GM18517 (cell line): ENCODE results near the gene NOL7.

Source experiments
- ATAC-seq: cut with Tn5 transposase; IDR thresholded peaks from one replicate; pipeline ENCODE4 v1.9.1; 2021; ENCODE audit warnings: mild to moderate bottlenecking, moderate library complexity; ENCODE audit not compliant: unreplicated experiment

Gene NOL7

DNA sequence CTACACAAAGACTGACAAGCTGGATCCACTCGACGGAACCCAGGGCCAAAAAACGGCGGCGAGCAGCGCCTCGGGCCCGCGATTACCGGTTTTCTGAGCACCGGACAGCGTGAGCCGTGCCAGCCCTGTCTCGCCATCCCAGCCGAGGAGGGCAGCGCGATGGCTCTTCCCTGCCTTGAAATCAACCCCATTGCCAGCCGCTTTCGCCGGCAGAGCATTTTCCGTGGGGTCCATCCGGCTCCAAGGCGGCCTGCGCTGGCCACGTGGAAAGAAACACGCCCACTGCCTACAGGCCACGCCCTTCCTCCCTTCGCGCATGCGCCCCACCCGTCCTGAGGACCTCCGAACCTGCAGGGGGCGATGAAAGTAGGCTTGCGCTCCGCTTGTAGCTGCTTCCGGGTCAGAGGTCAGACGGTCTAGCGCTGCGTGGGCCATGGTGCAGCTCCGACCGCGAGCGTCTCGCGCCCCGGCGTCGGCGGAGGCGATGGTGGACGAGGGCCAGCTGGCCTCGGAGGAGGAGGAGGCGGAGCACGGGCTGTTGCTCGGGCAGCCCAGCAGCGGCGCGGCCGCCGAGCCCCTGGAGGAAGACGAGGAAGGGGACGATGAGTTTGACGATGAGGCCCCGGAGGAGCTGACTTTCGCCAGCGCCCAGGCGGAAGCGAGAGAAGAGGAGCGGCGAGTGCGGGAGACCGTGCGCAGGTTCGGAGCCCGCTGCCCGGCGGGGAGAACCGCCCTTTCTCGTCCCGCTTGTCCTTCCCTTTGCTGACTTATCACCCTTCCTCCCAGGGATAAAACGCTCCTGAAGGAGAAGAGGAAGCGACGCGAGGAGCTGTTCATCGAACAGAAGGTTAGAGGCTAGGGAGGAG lies at the start of gene NOL7:
TSS of gene NOL7 (plus strand) at position 410 of the 866 bp plus-strand sequence. CDS start at position 434, 24 bp downstream.
- ATAC-seq = peak; percentile 89

DNA sequence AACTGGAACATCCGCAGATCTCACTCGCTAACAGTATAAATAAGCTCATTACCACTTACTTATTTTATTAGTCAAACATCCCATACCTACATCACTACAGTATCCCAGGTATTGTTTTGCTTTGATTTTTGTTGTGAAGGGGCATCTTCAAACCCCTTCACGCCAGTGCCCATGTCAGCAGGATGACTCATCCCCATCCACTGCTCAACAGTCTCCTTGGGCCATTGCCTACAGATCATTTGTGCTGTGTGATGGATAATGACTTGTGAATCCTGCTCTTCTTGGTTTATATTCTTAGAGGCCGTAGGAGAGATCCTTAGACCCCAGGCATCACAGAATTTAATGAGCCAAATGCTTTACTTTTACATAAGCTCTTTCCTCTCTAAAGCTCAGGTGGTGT lies 49.2 kb upstream of the NOL7 start:
- no peak for ATAC-seq

DNA sequence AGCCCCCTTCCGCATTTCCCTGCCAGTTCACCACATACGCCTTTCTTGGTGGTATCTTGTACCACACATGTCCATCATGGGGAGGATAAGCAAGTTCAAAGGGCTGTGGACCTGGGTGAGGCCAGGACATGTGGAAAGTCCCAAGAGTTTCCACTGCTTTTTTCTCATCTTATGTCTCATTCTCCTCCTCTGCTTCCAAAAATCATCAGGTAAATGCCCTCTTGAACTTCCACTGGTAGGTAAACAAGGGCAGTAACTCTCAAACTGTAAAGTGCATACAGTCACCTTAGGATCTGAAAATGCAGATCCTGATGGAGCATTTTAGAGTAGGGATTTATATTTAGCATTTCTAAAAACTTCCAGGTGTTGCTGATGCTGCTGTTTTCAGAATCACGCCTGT lies 48.6 kb upstream of the NOL7 start:
- no peak for ATAC-seq

DNA sequence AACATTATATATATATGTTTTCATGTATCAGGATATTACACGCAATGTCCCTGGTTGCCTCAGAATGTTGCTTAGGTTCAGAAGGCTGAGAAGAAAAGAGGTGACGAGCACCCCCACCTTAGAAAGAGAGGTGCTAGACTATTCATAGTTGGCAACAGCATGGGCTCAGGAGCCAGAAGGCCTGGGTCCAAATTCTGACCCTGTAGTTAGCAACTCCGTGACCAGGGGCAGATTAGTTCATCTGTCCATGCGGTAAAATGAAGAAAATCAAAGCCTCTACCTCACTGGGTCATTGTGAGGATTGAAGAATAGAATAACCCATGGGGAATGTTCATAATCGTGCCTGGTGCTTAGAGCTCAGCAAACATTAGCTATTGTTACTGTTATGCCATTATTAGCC lies 46.2 kb upstream of the NOL7 start:
- ATAC-seq = no peak

DNA sequence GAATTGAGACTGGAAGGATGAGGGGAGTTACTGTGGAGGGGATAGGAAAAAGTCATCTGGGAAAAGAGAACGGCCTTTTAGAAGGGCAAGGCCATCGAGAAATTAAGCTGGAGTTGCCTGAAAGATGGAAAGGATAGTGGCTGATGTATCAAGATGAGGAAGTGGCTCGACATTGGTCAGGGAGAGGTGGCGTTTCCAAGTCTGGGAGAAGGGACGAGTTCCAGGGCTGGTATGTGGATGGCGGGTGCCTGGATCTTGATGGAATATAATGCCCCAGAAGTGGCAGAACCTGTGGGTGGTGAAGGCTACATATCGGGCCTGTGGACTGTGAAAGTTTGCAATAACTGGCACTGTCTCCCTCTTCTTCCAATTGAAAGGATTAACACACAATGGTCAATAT lies 42.9 kb upstream of the NOL7 start:
- ATAC-seq = no peak

DNA sequence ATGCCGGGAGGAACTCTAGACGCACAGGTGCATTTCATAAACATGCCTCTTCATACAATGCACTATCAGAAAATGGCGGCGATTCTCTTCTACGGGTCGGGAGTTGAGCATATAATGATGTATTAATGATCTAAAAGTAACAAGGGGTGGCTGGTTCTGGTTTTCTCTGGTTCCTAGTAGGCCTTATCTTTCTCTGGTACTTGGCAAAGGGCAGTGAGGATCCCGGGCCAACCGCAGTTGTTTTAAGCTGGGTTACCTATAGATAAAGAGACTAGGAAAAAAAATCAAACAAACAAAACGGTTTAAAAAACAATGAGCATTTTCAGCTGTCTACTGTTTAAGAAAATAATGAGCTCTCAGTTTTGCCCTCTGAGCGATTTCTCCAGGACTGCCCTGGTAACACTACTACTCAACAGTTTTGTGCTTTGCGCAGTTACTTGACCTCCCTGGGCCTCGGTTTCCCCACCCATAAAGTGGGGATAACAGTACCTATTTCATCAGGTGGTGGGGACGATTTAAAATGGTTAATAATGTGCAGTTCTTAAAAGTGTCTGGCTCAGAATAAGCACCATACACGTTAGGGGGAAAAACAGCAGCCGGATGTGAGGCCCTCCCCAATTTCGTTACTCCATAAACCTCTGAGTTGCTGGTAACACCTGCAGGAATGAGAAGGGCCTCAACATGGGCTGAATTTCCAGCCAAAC lies 42.0 kb upstream of the NOL7 start:
- no peak for ATAC-seq

DNA sequence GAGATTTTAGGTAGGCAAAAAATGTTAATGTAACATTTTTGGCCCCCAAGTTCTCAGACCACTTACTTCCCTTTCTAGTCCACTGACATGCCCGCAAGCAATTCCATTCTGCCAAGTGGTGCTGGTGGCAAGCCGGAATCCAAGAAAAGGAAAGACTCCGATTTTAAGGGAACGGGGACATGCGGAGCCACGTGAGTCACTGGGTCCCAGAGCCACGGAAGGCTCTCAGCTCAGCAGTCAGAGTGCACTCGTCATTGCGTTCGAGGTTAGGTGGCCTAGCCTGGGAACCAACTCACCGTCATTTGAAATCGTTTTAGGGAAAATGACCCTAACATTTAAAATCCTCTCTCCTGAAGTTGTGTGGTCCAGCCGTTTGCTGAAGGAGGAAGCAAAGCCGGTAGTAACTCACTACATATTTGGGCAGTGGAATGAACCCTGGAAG lies 41.4 kb upstream of the NOL7 start:
- no peak for ATAC-seq

DNA sequence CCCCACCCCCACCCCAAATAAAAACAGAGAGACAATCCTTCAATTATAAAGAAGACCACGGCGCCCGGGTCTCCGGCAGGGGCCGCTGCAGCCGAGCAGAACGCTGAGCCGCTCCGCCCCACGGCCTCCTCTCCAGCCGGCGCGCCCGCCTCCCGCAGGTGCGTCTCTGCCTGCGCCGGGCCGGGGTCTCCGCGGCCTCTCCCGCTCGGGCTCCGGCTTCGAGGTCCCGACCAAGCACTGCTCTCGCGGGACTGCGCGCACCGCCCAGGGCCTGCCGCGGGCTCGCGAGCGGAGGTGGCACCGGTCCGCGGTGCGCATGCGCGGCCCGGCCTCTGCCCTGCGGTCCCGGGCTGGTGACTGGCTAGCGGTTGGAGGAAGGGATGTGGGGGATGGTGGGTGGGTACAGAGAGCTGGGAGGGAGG lies 41.0 kb upstream of the NOL7 start:
- ATAC-seq = peak; percentile 70

DNA sequence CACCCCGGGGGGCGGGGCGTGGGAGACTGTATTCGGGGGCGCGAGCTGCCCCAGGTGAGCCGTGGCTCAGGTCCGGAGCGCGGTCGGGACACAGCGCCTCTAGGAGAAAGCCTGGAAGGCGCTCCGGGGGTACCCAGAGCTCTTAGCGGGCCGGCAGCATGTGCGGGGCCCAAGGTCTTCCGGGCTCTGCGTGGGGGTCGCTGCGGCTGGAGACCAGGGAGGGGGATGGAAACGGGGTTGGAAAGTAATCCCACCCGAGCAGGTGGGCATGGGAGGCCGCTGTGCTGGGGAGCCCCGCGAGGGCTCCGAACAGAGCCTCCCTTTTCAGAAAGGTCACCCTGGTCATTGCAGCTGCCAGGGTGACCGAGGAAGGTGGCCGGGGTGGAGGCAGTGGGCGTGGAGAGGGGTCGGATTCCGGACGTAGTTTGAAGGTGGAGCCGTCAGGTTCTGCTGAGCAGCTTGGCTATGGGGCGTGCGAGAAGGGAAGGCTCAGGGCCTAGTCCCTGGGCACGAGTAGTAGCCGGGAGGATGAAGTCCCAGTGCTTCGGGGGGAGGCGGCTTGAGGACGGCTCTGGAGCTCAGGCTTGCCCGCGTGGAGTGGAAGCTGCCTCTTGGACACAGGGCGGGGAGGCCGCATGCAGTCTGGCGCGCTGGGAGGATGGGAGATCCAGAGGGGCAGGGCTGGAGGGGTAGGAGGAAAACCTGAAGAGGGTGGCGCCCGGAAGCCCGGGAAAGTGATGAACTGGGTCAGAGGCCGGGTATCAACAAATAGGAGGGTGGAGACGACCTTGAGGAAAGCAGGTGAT lies 40.4 kb upstream of the NOL7 start, which contains the start of gene SIRT5:
TSS of gene SIRT5 (plus strand) at position 31 of the 806 bp plus-strand sequence. CDS start 9,510 bp downstream, outside the sequence.
- ATAC-seq = peak; percentile 64

DNA sequence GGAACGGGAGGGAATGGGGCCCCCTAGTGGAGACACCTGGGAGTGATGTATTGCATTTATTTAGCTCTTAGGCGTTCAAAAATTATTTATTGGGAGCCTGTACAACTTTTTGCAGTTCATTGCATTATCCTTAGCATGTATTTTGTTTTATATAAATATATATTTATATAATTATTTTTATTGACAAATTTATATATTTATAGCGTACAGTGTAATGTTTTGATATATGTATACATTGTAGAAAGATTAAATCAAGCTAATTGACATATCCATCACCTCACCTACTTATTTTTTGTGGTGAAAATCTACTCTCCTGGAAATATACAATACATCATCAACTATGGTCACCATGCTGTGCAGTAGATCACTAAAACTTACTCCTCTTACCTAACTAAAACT lies 39.8 kb upstream of the NOL7 start:
- ATAC-seq = no peak

DNA sequence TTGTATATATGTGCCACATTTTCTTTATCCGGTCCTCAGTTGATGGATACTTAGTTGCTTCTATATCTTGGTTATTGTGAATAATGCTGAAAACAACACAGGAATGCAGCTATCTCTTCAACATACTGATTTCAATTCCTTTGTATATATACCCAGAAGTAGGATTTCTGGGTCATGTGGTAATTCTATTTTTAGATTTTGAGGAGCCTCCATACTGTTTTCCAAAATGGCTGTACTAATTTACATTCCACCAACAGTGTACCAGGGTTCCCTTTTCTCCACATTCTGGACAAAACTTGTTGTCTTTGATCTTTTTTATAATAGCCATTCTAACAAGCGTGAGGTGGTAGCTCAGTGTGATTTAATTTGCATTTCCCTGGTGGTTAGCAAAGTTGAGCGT lies 39.1 kb upstream of the NOL7 start:
- no peak for ATAC-seq

DNA sequence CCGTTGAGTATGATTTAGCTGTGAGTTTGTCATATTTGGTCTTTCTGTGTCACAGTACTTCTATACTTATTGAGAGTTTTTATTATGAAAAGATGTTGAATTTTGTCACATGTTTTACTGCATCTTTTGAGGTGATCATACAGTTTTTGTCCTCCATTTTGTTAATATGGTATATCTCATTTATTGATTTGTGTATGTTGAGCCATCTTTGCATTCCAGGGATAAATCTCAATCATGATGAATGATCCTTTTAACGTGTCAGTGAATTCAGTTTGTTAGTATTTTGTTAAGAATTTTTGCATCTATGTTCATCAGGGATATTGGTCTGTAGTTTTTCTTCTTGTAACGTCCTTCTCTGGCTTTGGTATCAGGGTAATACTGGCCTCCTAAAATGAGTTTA lies 37.2 kb upstream of the NOL7 start:
- ATAC-seq = no peak

DNA sequence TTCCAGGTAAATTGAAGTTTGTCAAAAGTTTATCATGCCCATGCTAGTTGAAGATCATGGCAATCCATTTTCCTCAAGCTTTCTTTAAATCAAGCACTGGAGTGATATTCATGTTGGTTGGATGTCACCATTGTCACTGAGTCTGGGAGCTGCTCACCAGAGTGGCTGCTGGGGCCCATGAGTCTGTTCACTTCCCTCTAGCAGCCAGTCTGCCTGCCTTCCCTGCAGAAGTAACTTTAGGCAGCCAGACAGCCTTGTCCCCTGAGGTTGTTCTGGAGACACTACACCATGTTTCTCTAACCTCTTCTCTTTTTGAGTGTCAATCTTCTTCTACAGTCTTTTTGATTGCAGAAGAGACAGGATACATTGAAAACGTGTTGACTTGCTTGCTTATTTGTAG lies 35.2 kb upstream of the NOL7 start:
- no peak for ATAC-seq

DNA sequence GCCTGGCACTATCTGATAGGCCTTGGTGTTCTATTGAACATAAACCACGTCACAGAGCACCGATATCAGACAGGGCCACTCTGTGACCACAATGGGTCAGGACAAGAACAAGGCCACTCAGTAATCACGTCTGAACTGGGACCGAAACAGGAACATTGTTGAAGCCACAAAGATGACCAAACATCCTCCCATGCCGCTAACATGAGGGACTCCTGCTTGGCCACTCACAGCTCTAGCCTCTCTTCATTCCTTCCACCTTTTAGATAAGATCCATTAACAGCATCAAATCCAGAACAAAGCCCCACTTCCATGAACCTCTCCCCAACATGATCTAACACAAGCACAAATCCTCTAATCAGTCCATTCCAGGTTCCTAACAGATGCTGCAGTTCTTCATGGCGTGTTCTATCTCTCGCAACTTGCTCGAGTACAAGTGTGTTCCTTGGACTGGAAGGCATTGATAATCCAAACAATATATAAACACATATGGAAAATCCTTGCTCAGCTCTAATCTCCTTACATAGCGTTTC lies 33.4 kb upstream of the NOL7 start:
- ATAC-seq = no peak

DNA sequence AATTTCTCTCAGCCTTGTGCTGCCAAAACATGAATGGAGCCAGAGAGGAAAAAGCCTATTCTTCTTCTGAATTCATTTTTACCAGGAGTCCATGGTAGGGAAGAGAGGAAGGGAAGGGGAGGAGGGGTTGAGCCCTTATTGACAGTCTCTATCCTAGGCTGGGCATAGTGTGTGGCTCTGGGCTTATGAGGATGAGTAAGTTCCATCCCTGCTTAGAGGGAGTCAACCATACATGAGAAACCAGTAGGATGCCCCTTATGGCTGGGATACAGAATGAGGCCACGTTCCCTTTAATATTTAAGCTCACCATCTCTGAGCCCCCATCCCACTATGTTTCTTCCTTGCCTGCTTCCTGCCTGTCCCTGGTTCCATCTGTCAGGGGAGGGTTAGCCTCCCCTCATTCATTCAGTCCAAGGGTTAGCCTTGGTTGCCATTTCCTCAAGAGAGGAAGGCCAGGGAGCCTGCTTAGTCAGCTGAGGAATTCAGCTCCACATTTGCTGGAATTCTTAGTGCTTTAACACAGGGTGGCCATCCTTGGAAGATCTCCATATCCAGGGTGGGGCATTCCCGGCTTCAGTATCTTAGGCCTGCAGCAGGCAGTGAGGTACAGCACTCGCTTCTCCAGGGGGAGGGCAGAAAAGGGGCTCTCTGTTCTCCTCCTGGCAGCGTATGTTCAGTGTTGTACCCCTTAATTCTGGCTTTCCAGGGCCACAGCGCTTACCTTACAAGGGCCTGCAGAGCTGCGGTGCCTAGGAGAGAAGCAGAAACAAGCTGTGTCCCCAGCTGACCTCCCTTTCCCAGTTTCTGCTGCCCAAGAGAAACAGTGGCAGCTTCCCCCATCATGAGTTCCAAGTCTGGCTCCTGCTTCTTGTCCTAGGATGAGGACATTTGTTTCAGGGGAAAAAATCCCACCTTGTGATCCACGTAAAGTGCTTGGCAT lies 28.3 kb upstream of the NOL7 start:
- no peak for ATAC-seq

DNA sequence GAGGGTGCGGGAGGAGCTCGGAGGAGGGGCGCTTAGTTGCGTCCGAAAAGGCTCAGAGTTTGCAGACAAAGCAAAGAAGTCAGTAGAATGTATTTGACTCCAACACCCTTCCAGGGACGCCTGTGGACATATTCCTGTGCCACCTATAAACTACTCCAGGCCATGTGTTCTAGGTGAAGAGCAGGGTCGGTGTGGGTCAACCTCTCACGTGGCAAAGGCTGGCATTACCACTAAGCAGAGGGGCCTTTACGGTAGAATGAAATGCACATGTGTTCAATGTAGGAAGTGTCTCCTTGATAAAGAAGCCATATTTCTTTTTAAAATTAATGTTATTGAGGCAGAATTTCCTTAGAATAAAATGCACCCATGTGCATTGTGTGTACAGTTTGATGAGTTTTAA lies 25.3 kb upstream of the NOL7 start:
- no peak for ATAC-seq

DNA sequence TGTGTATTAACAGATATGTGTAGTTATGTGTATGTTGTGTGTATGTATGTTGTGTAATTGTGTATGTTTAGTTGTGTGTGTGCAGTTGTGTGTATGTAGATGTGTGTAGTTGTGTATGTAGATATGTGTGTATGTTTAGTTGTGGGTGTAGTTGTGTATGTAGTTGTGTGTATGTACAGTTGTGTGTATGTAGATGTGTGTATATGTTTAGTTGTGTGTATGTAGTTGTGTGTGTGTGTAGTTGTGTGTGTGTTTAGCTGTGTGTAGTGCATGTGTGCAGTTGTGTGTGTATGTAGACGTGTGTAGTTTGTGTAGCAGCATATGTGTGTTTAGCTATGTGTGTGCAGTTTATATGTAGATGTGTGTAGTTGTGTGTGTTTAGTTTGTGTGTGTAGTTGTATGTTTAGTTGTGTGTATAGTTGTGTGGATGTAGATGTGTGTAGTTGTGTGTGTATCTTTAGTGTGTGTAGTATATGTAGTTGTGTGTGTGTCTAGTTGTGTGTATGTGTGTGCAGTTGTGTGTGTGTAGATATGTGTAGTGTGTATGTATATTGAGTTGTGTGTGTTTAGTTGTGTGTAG lies 24.5 kb upstream of the NOL7 start:
- no peak for ATAC-seq

DNA sequence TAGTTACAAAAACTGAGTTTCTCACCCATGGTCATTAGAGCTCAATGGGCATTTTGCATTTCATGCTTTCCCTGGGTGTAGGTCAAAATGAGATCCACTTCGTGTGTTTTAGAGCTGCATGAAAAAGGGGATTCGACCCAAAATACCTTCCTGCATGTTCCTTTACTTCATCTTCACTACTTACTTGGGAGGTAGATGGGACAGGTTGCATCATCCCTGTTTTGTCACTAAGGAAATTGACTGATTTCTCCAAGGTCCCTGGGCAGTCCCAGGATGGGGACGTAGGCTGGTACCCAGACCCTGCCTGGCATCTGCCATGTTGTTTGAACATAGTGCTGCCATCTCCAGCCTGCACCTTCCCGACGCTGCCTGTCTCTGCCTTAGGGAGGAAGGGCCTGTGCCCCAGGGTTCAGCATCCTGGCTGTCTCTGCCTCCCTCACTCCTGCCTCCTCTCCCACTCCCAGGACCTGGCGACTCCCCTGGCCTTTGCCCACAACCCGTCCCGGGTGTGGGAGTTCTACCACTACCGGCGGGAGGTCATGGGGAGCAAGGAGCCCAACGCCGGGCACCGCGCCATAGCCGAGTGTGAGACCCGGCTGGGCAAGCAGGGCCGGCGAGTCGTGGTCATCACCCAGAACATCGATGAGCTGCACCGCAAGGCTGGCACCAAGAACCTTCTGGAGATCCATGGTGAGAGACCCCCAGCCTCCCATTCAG lies 23.8 kb upstream of the NOL7 start:
- ATAC-seq = no peak

DNA sequence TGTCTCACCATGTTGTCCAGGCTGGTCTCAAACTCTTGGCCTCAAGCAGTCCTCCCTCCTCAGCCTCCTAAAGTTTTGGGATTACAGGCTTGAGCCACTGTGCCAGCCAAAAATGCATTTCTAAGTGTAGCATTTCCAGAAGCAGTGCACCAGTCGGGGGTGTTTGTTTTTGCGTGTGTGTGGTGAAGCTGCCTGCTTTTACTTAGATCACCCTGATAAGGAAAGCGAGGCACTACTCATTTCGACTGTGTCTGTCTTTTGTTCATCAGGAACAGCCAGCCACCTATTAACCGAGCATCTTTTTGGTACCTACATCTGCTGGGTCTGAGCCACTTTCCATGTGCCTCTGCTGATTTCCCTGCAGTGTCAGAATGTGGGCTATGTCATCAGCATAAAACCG lies 22.0 kb upstream of the NOL7 start:
- no peak for ATAC-seq
